Stomach (tissue), 9 donors: ENCODE data around the gene ADH4. TPM values are rescaled to one million over a fixed set of nuclear protein-coding genes. Genes with fewer than 3 reads are reported as not detected.
"Not testable (repeated sequence)": the region's sequence is repeated elsewhere in the genome, so short reads cannot be mapped to it uniquely, and the experiment has no call there.

Experiments used
- DNase-seq, 2 donors: peaks; one replicate each; pipeline versions ENCODE4 v3.0.0 to v3.0.0-alpha.2; 2013 to 2019
- H3K27ac ChIP-seq, 5 donors: fragments of 200-600 bp in 4 of 5; sonication (generic) in 4 of 5; one replicate each; pipeline ENCODE4 v1.5.1; 2013 to 2019; ENCODE audit warnings: mild to moderate bottlenecking in 1 of 5, moderate library complexity in 1 of 5
- H3K27me3 ChIP-seq, 3 donors: fragments of 200-600 bp; sonication (generic); one replicate each; pipeline ENCODE4 v1.5.1; 2017 to 2019; ENCODE audit warnings: mixed run types in 1 of 3
- H3K36me3 ChIP-seq, 4 donors: fragments of 200-600 bp; sonication (generic); 1 replicate in 3 of 4; 2 replicates in 1 of 4; pipeline ENCODE4 v1.5.1; 2016 to 2019
- H3K4me1 ChIP-seq, 4 donors: fragments of 200-600 bp; sonication (generic); one replicate each; pipeline ENCODE4 v1.5.1; 2016 to 2019
- H3K4me3 ChIP-seq, 4 donors: fragments of 200-600 bp; sonication (generic) in 3 of 4; one replicate each; pipeline ENCODE4 v1.5.1; 2016 to 2019; ENCODE audit warnings: mild to moderate bottlenecking in 1 of 4
- H3K9me3 ChIP-seq, 4 donors: fragments of 200-600 bp; sonication (generic); one replicate each; pipeline ENCODE4 v1.5.1; 2016 to 2019
- EP300 ChIP-seq: sonication (generic); formaldehyde crosslinking; IDR thresholded peaks from one replicate; pipeline ENCODE4 v1.6.1; 2017; ENCODE audit warnings: antibody characterized with exemption
- POLR2A ChIP-seq, 4 donors: fragments of 450-650 bp; IDR thresholded peaks; one replicate each; pipeline ENCODE4 v1.6.1; 2016; ENCODE audit warnings: antibody characterized with exemption in 4 of 4, control low read depth in 2 of 4, mild to moderate bottlenecking in 1 of 4, moderate library complexity in 1 of 4
- POLR2AphosphoS5 ChIP-seq, 3 donors: sonication (generic); formaldehyde crosslinking; IDR thresholded peaks; one replicate each; pipeline ENCODE4 v1.6.1; 2016; ENCODE audit warnings: antibody characterized with exemption in 3 of 3
- WGBS, 5 donors: extraction: QIAGEN DNeasy Blood & Tissue Kit in 3 of 5; methylation state at CpG; one replicate each; pipeline versions ENCODE4 v1.1.5 to v1.1.7; 2013 to 2018; 5-methylcytosine and 5-hydroxymethylcytosine counted together
- intact Hi-C: fragments of 100-400 bp; cut with DNase I; formaldehyde crosslinking; loops from one replicate; pipeline ENCODE4 v1.15.1; 2023; ENCODE audit warnings: low total_unique reads
- polyA plus RNA-seq, 3 donors: library from polyadenylated mRNA; stranded (reverse); fragments of 200-250 nt; gene quantifications; one replicate each; pipeline ENCODE4 v1.2.3, GENCODE V29; 2013
- total RNA-seq, 5 donors: library from RNA; depleted of rRNA; stranded (reverse); fragments of >200 nt; gene quantifications; one replicate each; pipeline versions ENCODE4 v1.1.0 to v1.2.3, GENCODE V29; 2014 to 2016
- TF ChIP-seq, protein P1 (sequence below), 7 experiments: fragments of 450-650 bp in 4 of 7; fragments of 200-600 bp in 3 of 7; sonication (generic) in 3 of 7; IDR thresholded peaks; one replicate each; pipeline ENCODE4 v1.5.1; 2016 to 2019; ENCODE audit warnings: antibody characterized with exemption in 7 of 7, control low read depth in 2 of 7, mild to moderate bottlenecking in 1 of 7
- donor health status: healthy with polysubstance abuse.
- donor health status: Bipolar disorder and iron deficiency.
- donor health status: healthy.

The ADH4 gene
- total and polyA plus RNA-seq, 8 donors: 0.25 to 1.8 (median 0.50) TPM; not detected in 5

DNA sequence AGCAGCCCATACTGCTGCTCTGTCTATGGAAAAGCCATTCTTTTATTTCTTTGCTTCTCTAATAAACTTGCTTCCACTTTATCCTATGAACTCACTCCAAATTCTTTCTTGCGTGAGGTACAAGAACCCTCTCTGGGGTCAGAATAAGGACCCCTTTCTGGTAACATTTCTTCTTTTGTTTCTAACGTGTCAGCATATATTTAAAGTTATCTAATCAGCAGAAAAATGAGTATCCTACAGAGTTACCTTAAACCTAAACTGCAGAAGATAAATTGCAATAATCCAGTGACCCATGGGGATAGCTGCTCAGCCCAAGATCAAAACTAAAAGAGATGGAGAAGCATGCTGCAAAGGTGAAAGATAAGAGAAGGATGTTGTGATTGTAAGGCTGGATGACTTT, 59.5 kb downstream of the ADH4 start:
- Histone ChIP-seq H3K4me3 (no peak overlapping the region), H3K27me3 (no peaks in the 10 kb centered on the region), H3K4me1 (peaks cover 11 to 68% (median 41%) of the 10 kb centered on the region in 4 donors)

DNA sequence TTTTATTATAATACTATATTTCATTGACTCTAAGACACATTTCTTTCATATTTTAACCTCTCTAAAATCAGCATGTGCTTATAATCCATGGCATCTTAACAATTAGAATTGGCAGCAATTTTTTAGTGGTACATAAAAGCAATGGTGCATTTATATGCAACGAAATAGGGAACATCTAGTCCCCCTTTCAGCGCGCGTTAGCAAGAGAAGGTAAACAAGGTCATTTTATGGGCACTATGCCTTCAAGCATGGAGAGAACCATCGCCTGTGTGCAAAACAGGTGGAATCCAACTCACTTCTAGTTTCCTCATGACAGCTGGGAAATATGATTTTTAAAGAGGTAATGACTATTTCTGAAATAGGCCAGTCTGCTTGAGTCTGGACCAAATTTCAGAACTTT, 61.9 kb downstream of the ADH4 start:
- WGBS, 5 donors: 76 to 91% (median 85%) methylated on average over 5 of the region's 5 CpGs
- intact Hi-C loops: no loop called here
- no peaks in the 10 kb centered on the region for H3K27me3 ChIP-seq
- no peak overlapping the region for H3K27ac ChIP-seq
- no peak for TF ChIP-seq EP300
- TF ChIP-seq POLR2A (IDR thresholded peaks at IDR 0.05): no peak
- no peak for TF ChIP-seq POLR2AphosphoS5 (IDR thresholded peaks at IDR 0.05)
- TF ChIP-seq, protein P1, sequence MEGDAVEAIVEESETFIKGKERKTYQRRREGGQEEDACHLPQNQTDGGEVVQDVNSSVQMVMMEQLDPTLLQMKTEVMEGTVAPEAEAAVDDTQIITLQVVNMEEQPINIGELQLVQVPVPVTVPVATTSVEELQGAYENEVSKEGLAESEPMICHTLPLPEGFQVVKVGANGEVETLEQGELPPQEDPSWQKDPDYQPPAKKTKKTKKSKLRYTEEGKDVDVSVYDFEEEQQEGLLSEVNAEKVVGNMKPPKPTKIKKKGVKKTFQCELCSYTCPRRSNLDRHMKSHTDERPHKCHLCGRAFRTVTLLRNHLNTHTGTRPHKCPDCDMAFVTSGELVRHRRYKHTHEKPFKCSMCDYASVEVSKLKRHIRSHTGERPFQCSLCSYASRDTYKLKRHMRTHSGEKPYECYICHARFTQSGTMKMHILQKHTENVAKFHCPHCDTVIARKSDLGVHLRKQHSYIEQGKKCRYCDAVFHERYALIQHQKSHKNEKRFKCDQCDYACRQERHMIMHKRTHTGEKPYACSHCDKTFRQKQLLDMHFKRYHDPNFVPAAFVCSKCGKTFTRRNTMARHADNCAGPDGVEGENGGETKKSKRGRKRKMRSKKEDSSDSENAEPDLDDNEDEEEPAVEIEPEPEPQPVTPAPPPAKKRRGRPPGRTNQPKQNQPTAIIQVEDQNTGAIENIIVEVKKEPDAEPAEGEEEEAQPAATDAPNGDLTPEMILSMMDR (IDR thresholded peaks at IDR 0.05): no peak
- no peak for DNase-seq
- H3K9me3 ChIP-seq: no peaks in the 10 kb centered on the region
- H3K4me3 ChIP-seq: no peak overlapping the region
- peaks cover 3 to 67% (median 33%) of the 10 kb centered on the region in 4 donors for H3K4me1 ChIP-seq
- peaks cover 48 to 86% (median 84%) of the 10 kb centered on the region in 4 donors for H3K36me3 ChIP-seq

More for the DNA sequence above, 59.5 kb downstream of the ADH4 start:
- Histone ChIP-seq H3K36me3 (peaks cover 45 to 62% (median 60%) of the 10 kb centered on the region in 4 donors), H3K9me3 (no peaks in the 10 kb centered on the region), H3K27ac (no peak overlapping the region)
- WGBS, 5 donors: 81 to 93% (median 87%) methylated on average over 2 of the region's 2 CpGs
- no peak for TF ChIP-seq EP300
- TF ChIP-seq POLR2AphosphoS5 (IDR thresholded peaks at IDR 0.05): no peak
- TF ChIP-seq, protein P1 (IDR thresholded peaks at IDR 0.05): no peak
- no peak for TF ChIP-seq POLR2A (IDR thresholded peaks at IDR 0.05)
- intact Hi-C loops: no loop called here
- no peak for DNase-seq

GRCh38 chr4:99080869-99081268, 63.2 kb downstream of the ADH4 start:
- peaks cover 55 to 99% (median 98%) of the 10 kb centered on the region in 4 donors for H3K36me3 ChIP-seq

DNA sequence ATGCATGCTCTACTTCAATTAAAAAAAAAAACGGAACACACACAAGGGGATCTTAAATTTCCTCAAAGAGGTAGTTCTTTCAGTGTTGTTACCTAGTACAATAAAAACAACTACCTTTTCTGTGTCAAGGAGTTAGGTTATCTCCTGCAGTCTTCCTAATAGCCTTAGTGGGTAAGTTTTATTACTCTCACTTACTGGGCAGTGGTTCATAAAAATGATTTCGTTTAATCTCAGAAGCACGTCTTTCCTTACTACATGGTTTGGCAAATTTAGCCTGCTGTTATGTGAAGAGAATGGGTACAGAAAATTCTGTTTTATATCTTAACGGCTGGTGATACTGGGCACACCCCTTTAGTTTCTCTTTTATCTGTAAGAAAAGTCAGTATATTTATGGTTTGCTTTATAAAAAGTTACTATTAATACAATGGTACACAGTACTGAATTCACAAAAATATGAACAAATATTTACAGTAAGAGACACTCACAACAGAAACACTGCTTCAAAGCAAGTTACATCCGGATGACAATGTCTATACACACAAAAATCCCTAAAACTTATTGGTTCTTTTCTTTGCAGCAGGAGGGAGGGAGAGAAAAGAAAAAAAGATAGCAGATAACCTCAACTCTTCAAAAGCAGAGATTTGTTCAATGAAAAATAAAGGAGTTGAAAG, 64.3 kb downstream of the ADH4 start:
- H3K27ac ChIP-seq: no peak overlapping the region
- intact Hi-C loops: no loop called here
- TF ChIP-seq POLR2AphosphoS5 (IDR thresholded peaks at IDR 0.05) (no peak), EP300 (no peak)
- TF ChIP-seq, protein P1 (IDR thresholded peaks at IDR 0.05): no peak
- WGBS, 5 donors: 41 to 65% (median 55%) methylated on average over 5 of the region's 5 CpGs
- H3K4me1 ChIP-seq: peaks cover 0 to 43% (median 14%) of the 10 kb centered on the region in 4 donors
- no peak overlapping the region for H3K4me3 ChIP-seq
- peaks cover 58 to 100% (median 100%) of the 10 kb centered on the region in 4 donors for H3K36me3 ChIP-seq
- DNase-seq: no peak
- H3K27me3 ChIP-seq: no peaks in the 10 kb centered on the region
- H3K9me3 ChIP-seq: no peaks in the 10 kb centered on the region

More at GRCh38 chr4:99080869-99081268, 63.2 kb downstream of the ADH4 start:
- H3K4me3 ChIP-seq, H3K27ac ChIP-seq, intact Hi-C loops, H3K27me3 ChIP-seq, DNase-seq, H3K9me3 ChIP-seq: not testable (repeated sequence)
- peaks cover 0 to 54% (median 21%) of the 10 kb centered on the region in 4 donors for H3K4me1 ChIP-seq
- WGBS, 5 donors: 57 to 75% (median 63%) methylated on average over 6 of the region's 6 CpGs
